H1 (cell line): Measurements from ENCODE around the gene SLC22A23. TPM values are rescaled to one million over a fixed set of nuclear protein-coding genes. Genes with fewer than 3 reads are reported as not detected.

Source experiments
- CTCF ChIA-PET: fragments of 300-600 bp; sonication (Branson Sonifier 250); formaldehyde crosslinking; loops from one replicate; lab custom pipeline; 2021; ENCODE audit not compliant: partially characterized antibody; lab: Charles Lee
- POLR2A ChIA-PET: fragments of 300-600 bp; sonication (Branson Sonifier 250); formaldehyde crosslinking; loops from one replicate; lab custom pipeline; 2021; ENCODE audit warnings: inconsistent platforms; ENCODE audit not compliant: partially characterized antibody; lab: Charles Lee
- DNase-seq, 2 experiments: peaks; one replicate each; pipeline versions ENCODE4 v3.0.0 to v3.0.0-alpha.2; 2010 to 2022; ENCODE audit warnings: low spot score in 2 of 2, low read depth in 1 of 2, mixed read lengths in 1 of 2
- FAIRE-seq: peaks from 2 replicates; lab custom pipeline; 2011; peaks lifted over from hg19 to GRCh38; lab: Jason Lieb, UNC
- H2AFZ ChIP-seq: 2 replicates; pipeline ENCODE4 v1.8.1; 2012; ENCODE audit warnings: low read length, inconsistent platforms
- H2AK5ac ChIP-seq: 2 replicates; pipeline ENCODE4 v1.6.1; 2013; ENCODE audit warnings: low read depth, low read length
- H2BK120ac ChIP-seq: replicated peaks from 2 replicates; pipeline ENCODE3; 2013; ENCODE audit warnings: low read depth, low read length, inconsistent platforms
- H2BK12ac ChIP-seq: 2 replicates; pipeline ENCODE4 v1.6.1; 2013; ENCODE audit warnings: low read depth, low read length
- H2BK15ac ChIP-seq: 2 replicates; pipeline ENCODE4 v1.6.1; 2013; ENCODE audit warnings: low read length
- H2BK20ac ChIP-seq: 2 replicates; pipeline ENCODE4 v1.6.1; 2013; ENCODE audit warnings: low read length
- H2BK5ac ChIP-seq: 2 replicates; pipeline ENCODE4 v1.6.1; 2013; ENCODE audit warnings: low read depth, low read length
- H3K14ac ChIP-seq: 2 replicates; pipeline ENCODE4 v1.6.1; 2013; ENCODE audit warnings: inconsistent platforms; ENCODE audit not compliant: insufficient read length
- H3K18ac ChIP-seq: 2 replicates; pipeline ENCODE4 v1.6.1; 2013; ENCODE audit warnings: low read length; ENCODE audit errors: extremely low read depth
- H3K23ac ChIP-seq: 2 replicates; pipeline ENCODE4 v1.6.1; 2013; ENCODE audit warnings: inconsistent platforms; ENCODE audit not compliant: insufficient read length
- H3K23me2 ChIP-seq: 2 replicates; pipeline ENCODE4 v1.6.1; 2013; ENCODE audit warnings: low read depth, low read length
- H3K27ac ChIP-seq: 2 replicates; pipeline ENCODE4 v1.6.1; 2011; ENCODE audit warnings: low read depth, low read length, inconsistent platforms
- H3K27me3 ChIP-seq, 4 experiments: replicated peaks in 1 of 4; 1 replicate in 1 of 4; 2 replicates in 3 of 4; pipeline versions ENCODE4 v1.6.1 to v1.8.1; 2011 to 2013; ENCODE audit warnings: low read length in 3 of 4, mild to moderate bottlenecking in 3 of 4, inconsistent platforms in 2 of 4, mixed read lengths in 2 of 4, moderate library complexity in 1 of 4; ENCODE audit not compliant: control insufficient read depth in 3 of 4, insufficient read depth in 3 of 4; ENCODE audit errors: extremely low read depth in 1 of 4
- H3K36me3 ChIP-seq, 4 experiments: 2 replicates each; pipeline versions ENCODE4 v1.6.1 to v1.8.1; 2011 to 2013; ENCODE audit warnings: mild to moderate bottlenecking in 4 of 4, low read length in 3 of 4, moderate library complexity in 2 of 4, control low read depth in 1 of 4, inconsistent platforms in 1 of 4; ENCODE audit not compliant: insufficient read depth in 4 of 4, control insufficient read depth in 2 of 4
- H3K4ac ChIP-seq: replicated peaks from 2 replicates; pipeline ENCODE3; 2013; ENCODE audit warnings: low read length, low read depth, mixed read lengths, inconsistent platforms; ENCODE audit not compliant: insufficient read length
- H3K4me1 ChIP-seq, 4 experiments: replicated peaks in 1 of 4; 1 replicate in 1 of 4; 2 replicates in 3 of 4; pipeline versions ENCODE4 v1.6.1 to v1.8.1; 2011 to 2013; ENCODE audit warnings: low read length in 3 of 4, inconsistent platforms in 2 of 4, mixed read lengths in 1 of 4; ENCODE audit not compliant: insufficient read depth in 4 of 4, control insufficient read depth in 3 of 4
- H3K4me2 ChIP-seq, 2 experiments: 2 replicates each; pipeline versions ENCODE4 v1.6.1 to v1.8.1; 2011 to 2013; ENCODE audit warnings: low read depth in 2 of 2, low read length in 2 of 2, control low read depth in 1 of 2, inconsistent platforms in 1 of 2, mild to moderate bottlenecking in 1 of 2; ENCODE audit not compliant: insufficient read depth in 1 of 2
- H3K4me3 ChIP-seq, 4 experiments: fragments of 200-600, 300-600 bp in 1 of 4; sonication (generic), shearing (Covaris generic), sonication (Bioruptor Twin) in 1 of 4; 2 replicates each; pipeline versions ENCODE4 v1.5.1 to v1.8.1; 2011 to 2016; ENCODE audit warnings: low read length in 4 of 4, low read depth in 3 of 4, control low read depth in 2 of 4, inconsistent platforms in 2 of 4, mild to moderate bottlenecking in 2 of 4, mixed read lengths in 1 of 4, moderate library complexity in 1 of 4; ENCODE audit not compliant: insufficient read depth in 2 of 4; ENCODE audit errors: extremely low read depth in 1 of 4
- H3K56ac ChIP-seq: replicated peaks from 2 replicates; pipeline ENCODE3; 2013; ENCODE audit warnings: low read depth, mild to moderate bottlenecking, mixed read lengths, low read length, inconsistent platforms; ENCODE audit not compliant: insufficient read length
- H3K79me1 ChIP-seq: 2 replicates; pipeline ENCODE4 v1.6.1; 2013; ENCODE audit warnings: low read depth, low read length, control low read depth
- H3K79me2 ChIP-seq, 2 experiments: 2 replicates each; pipeline versions ENCODE4 v1.6.1 to v1.8.1; 2012 to 2013; ENCODE audit warnings: low read length in 2 of 2, mild to moderate bottlenecking in 2 of 2, inconsistent platforms in 1 of 2; ENCODE audit not compliant: insufficient read depth in 2 of 2, control insufficient read depth in 1 of 2
- H3K9ac ChIP-seq, 4 experiments: replicated peaks in 1 of 4; 1 replicate in 1 of 4; 2 replicates in 3 of 4; pipeline versions ENCODE4 v1.6.1 to v1.8.1; 2011 to 2013; ENCODE audit warnings: low read depth in 3 of 4, low read length in 3 of 4, control low read depth in 2 of 4, mild to moderate bottlenecking in 2 of 4, moderate library complexity in 2 of 4, inconsistent platforms in 1 of 4; ENCODE audit errors: extremely low read depth in 1 of 4
- H3K9me3 ChIP-seq, 2 experiments: 2 replicates each; pipeline versions ENCODE4 v1.6.1 to v1.8.1; 2012 to 2013; ENCODE audit warnings: mild to moderate bottlenecking in 2 of 2, moderate library complexity in 2 of 2, control low read depth in 1 of 2, inconsistent platforms in 1 of 2, low read depth in 1 of 2, low read length in 1 of 2, mixed read lengths in 1 of 2; ENCODE audit not compliant: insufficient read depth in 2 of 2
- H4K20me1 ChIP-seq, 2 experiments: replicated peaks in 1 of 2; 2 replicates each; pipeline versions ENCODE3 to v1.8.1; 2011 to 2013; ENCODE audit warnings: inconsistent platforms in 2 of 2, low read length in 2 of 2, mild to moderate bottlenecking in 1 of 2; ENCODE audit not compliant: insufficient read depth in 2 of 2, control insufficient read depth in 1 of 2
- H4K5ac ChIP-seq: 2 replicates; pipeline ENCODE4 v1.6.1; 2013; ENCODE audit warnings: low read length, low read depth, mixed read lengths, inconsistent platforms; ENCODE audit not compliant: insufficient read length
- H4K8ac ChIP-seq: 2 replicates; pipeline ENCODE4 v1.8.0; 2013; ENCODE audit warnings: mild to moderate bottlenecking, moderate library complexity, low read length, inconsistent platforms; ENCODE audit not compliant: insufficient read depth; ENCODE audit errors: extremely low read depth
- H4K91ac ChIP-seq: replicated peaks from 2 replicates; pipeline ENCODE3; 2013; ENCODE audit warnings: low read length, mixed read lengths, inconsistent platforms; ENCODE audit not compliant: insufficient read length
- CHD1 ChIP-seq: IDR thresholded peaks from 2 replicates; pipeline ENCODE4 v1.6.1; 2012; ENCODE audit warnings: low read depth, low read length, improper control_type of control experiment
- JUN ChIP-seq: IDR thresholded peaks from 2 replicates; pipeline ENCODE4 v1.6.1; 2011; ENCODE audit warnings: low read depth, mild to moderate bottlenecking, improper control_type of control experiment, low read length
- RBBP5 ChIP-seq: IDR thresholded peaks from 2 replicates; pipeline ENCODE4 v1.7.1; 2012; ENCODE audit warnings: low read depth, mild to moderate bottlenecking, inconsistent platforms, low read length, moderate library complexity, borderline replicate concordance
- RFX5 ChIP-seq: IDR thresholded peaks from 2 replicates; pipeline ENCODE4 v1.6.1; 2011; ENCODE audit warnings: low read depth, low read length, improper control_type of control experiment, borderline replicate concordance
- RXRA ChIP-seq: IDR thresholded peaks from 2 replicates; pipeline ENCODE4 v1.6.1; 2011; ENCODE audit warnings: low read depth, mild to moderate bottlenecking, low read length, moderate library complexity; ENCODE audit not compliant: insufficient read depth
- SIX5 ChIP-seq: IDR thresholded peaks from 2 replicates; pipeline ENCODE4 v1.6.1; 2011; ENCODE audit warnings: mild to moderate bottlenecking, low read depth, low read length
- WGBS, 2 experiments: shearing (Covaris generic) in 1 of 2; methylation state at CpG; one replicate each; pipeline versions ENCODE4 v1.1.6 to v1.1.7; 2013 to 2015; ENCODE audit warnings: low lambda C conversion rate in 2 of 2, mixed read lengths in 2 of 2, inconsistent platforms in 1 of 2, low coverage in 1 of 2, missing lambda C conversion rate in 1 of 2; ENCODE audit not compliant: insufficient replicate concordance in 2 of 2, insufficient coverage in 1 of 2, insufficient read length in 1 of 2; ENCODE audit errors: extremely low coverage in 1 of 2, missing lambda C conversion rate in 1 of 2; 5-methylcytosine and 5-hydroxymethylcytosine counted together
- polyA plus RNA-seq, 7 experiments: library from polyadenylated mRNA; depleted of rRNA in 3 of 7; stranded (reverse) in 5 of 7; unstranded in 2 of 7; fragments of >200 nt in 5 of 7; fragments of 200-250 nt in 2 of 7; gene quantifications; 1 replicate in 5 of 7; 2 replicates in 1 of 7; 4 replicates in 1 of 7; pipeline versions ENCODE4 v1.2.1 to v1.2.3, GENCODE V29; 2011 to 2013; ENCODE audit warnings: missing spikeins in 2 of 7, mixed read lengths in 2 of 7
- total RNA-seq: library from RNA; stranded (reverse); fragmentation: NEBNext Ultra II Directional; extraction: Animal tissue kit (Norgen Biotek cat#: 25700); gene quantifications from 2 replicates; pipeline ENCODE4 v1.2.1, GENCODE V29; 2021

SLC22A23 gene
- total and polyA plus RNA-seq, 2 of the 8 experiments (the other 6 are each of a cell fraction or from before 2014, with no cell fraction given), result 9.9 to 38.4 TPM

GRCh38 chr6:3455147-3455568, 1.7 kb downstream of the SLC22A23 start:
- CTCF ChIA-PET, result interaction anchor here (1.1 to 7.0 kb wide), 5 partner anchors 11 to 52 kb away, joined by 3 to 64 read pairs (median 6); no protein-coding TSS in a partner anchor
- H3K18ac ChIP-seq, result no peak overlapping the region
- H3K27ac ChIP-seq, result no peak overlapping the region
- peak overlapping the region in 1 of 4 experiments; percentile 57; a peak in 1 of 7 replicates for H3K9ac ChIP-seq
- H2BK15ac ChIP-seq, result no peak overlapping the region
- no peak overlapping the region for H4K5ac ChIP-seq
- POLR2A ChIA-PET, result no interaction called here
- H3K56ac ChIP-seq, result no peak overlapping the region
- peaks cover 2 to 25% (median 13%) of the 10 kb centered on the region in 4 experiments; a peak in 6 of 7 replicates for H3K27me3 ChIP-seq
- H3K79me1 ChIP-seq, result peaks cover 4% of the 10 kb centered on the region; the same call in 1 of the 2 replicates
- WGBS, 2 experiments, result 17% methylated on average over 11 of the region's 11 CpGs; no CpG with 5 or more reads in 1 of the 2 experiments
- no peak overlapping the region for H4K8ac ChIP-seq
- H2AK5ac ChIP-seq, result no peak overlapping the region
- no peak overlapping the region for H2BK12ac ChIP-seq
- no peak for DNase-seq
- H3K14ac ChIP-seq, result no peak overlapping the region
- peak overlapping the region; percentile 57 to 69 (median 64) for H3K4me3 ChIP-seq
- TF ChIP-seq RBBP5 (no peak), CHD1 (no peak), RFX5 (no peak), SIX5 (no peak), JUN (no peak), RXRA (no peak)
- no peak overlapping the region for H2BK5ac ChIP-seq
- peaks cover 22% of the 10 kb centered on the region for H3K23me2 ChIP-seq
- peaks cover 7 to 27% (median 23%) of the 10 kb centered on the region in 4 experiments for H3K4me1 ChIP-seq
- no peaks in the 10 kb centered on the region for H3K9me3 ChIP-seq
- H3K79me2 ChIP-seq, result peaks cover 5 to 53% of the 10 kb centered on the region in 2 experiments; a peak in 3 of 4 replicates
- H2BK20ac ChIP-seq, result no peak overlapping the region
- no peak for FAIRE-seq
- H3K4ac ChIP-seq, result no peak overlapping the region
- H3K4me2 ChIP-seq, result peak overlapping the region; percentile 98 to 99
- no peak overlapping the region for H2BK120ac ChIP-seq
- H4K91ac ChIP-seq, result no peak overlapping the region
- H2AFZ ChIP-seq, result no peak overlapping the region
- H4K20me1 ChIP-seq, result peaks cover 17 to 21% of the 10 kb centered on the region in 2 experiments
- H3K36me3 ChIP-seq, result no peaks in the 10 kb centered on the region
- no peak overlapping the region for H3K23ac ChIP-seq
